Keratinocyte (primary cell): ENCODE data around the gene ZNF93. TPM values are rescaled to one million over a fixed set of nuclear protein-coding genes. Genes with fewer than 3 reads are reported as not detected.
"Not testable (repeated sequence)": the region's sequence is repeated elsewhere in the genome, so short reads cannot be mapped to it uniquely, and the experiment has no call there.

ENCODE experiments used
- DNase-seq: peaks from one replicate; pipeline ENCODE4 v3.0.0-alpha.2; 2011; ENCODE audit warnings: low read depth, missing footprints, low spot score
- FAIRE-seq: peaks from 2 replicates; lab custom pipeline; 2011; peaks lifted over from hg19 to GRCh38; lab: Jason Lieb, UNC
- H2AFZ ChIP-seq: 2 replicates; pipeline ENCODE4 v1.6.0; 2012; ENCODE audit warnings: low read length, control low read depth, inconsistent platforms; ENCODE audit not compliant: control insufficient read depth
- H3K27ac ChIP-seq: 2 replicates; pipeline ENCODE4 v1.5.1; 2011; ENCODE audit warnings: low read length; ENCODE audit not compliant: control insufficient read depth, insufficient read depth
- H3K27me3 ChIP-seq: 3 replicates; pipeline ENCODE4 v1.6.0; 2011; ENCODE audit warnings: low read length; ENCODE audit not compliant: control insufficient read depth, insufficient read depth; ENCODE audit errors: extremely low read depth
- H3K36me3 ChIP-seq, 2 experiments: 2 replicates in 1 of 2; 3 replicates in 1 of 2; pipeline ENCODE4 v1.5.1; 2011; ENCODE audit warnings: low read length in 2 of 2, mild to moderate bottlenecking in 1 of 2; ENCODE audit not compliant: control insufficient read depth in 2 of 2, insufficient read depth in 2 of 2; ENCODE audit errors: extremely low read depth in 1 of 2
- H3K4me1 ChIP-seq: 3 replicates; pipeline ENCODE4 v1.5.1; 2011; ENCODE audit warnings: low read length; ENCODE audit not compliant: control insufficient read depth, insufficient read depth; ENCODE audit errors: extremely low read depth
- H3K4me2 ChIP-seq: 3 replicates; pipeline ENCODE4 v1.6.0; 2011; ENCODE audit warnings: low read depth, low read length; ENCODE audit not compliant: control insufficient read depth, insufficient read depth; ENCODE audit errors: extremely low read depth
- H3K4me3 ChIP-seq, 3 experiments: fragments of 200-600 bp in 1 of 3; sonication (generic) in 1 of 3; 2 replicates in 2 of 3; 3 replicates in 1 of 3; pipeline ENCODE4 v1.5.1; 2011 to 2016; ENCODE audit warnings: low read length in 3 of 3, mild to moderate bottlenecking in 3 of 3, control low read depth in 2 of 3, inconsistent platforms in 1 of 3, low read depth in 1 of 3, mixed read lengths in 1 of 3, mixed run types in 1 of 3, moderate library complexity in 1 of 3; ENCODE audit not compliant: control insufficient read depth in 2 of 3, insufficient read depth in 2 of 3; ENCODE audit errors: extremely low read depth in 1 of 3
- H3K79me2 ChIP-seq: 2 replicates; pipeline ENCODE4 v1.6.0; 2012; ENCODE audit warnings: low read length; ENCODE audit not compliant: control insufficient read depth, insufficient read depth
- H3K9ac ChIP-seq: 3 replicates; pipeline ENCODE4 v1.6.0; 2011; ENCODE audit warnings: low read length; ENCODE audit not compliant: control insufficient read depth, insufficient read depth; ENCODE audit errors: extremely low read depth
- H3K9me1 ChIP-seq: 3 replicates; pipeline ENCODE4 v1.6.0; 2011; ENCODE audit warnings: low read length; ENCODE audit not compliant: control insufficient read depth, insufficient read depth; ENCODE audit errors: extremely low read depth
- H3K9me3 ChIP-seq: 2 replicates; pipeline ENCODE4 v1.5.1; 2012; ENCODE audit warnings: low read depth, low read length; ENCODE audit not compliant: control insufficient read depth
- H4K20me1 ChIP-seq: 3 replicates; pipeline ENCODE4 v1.6.0; 2011; ENCODE audit warnings: low read length; ENCODE audit not compliant: control insufficient read depth, insufficient read depth; ENCODE audit errors: extremely low read depth
- CTCF ChIP-seq, 3 experiments: IDR thresholded peaks in 1 of 3; conservative IDR thresholded peaks in 1 of 3; optimal IDR thresholded peaks in 1 of 3; 2 replicates in 2 of 3; 3 replicates in 1 of 3; pipeline versions ENCODE3 to v1.5.1; 2011; ENCODE audit warnings: low read length in 3 of 3, mild to moderate bottlenecking in 3 of 3, moderate library complexity in 2 of 3, control low read depth in 1 of 3, inconsistent platforms in 1 of 3; ENCODE audit not compliant: insufficient read depth in 2 of 3; ENCODE audit errors: extremely low read depth in 1 of 3
- EZH2 ChIP-seq: IDR thresholded peaks from one replicate; pipeline ENCODE4 v1.6.1; 2012; ENCODE audit warnings: inconsistent platforms, mild to moderate bottlenecking, low read length, moderate library complexity
- dilution Hi-C: fragments of 300-500 bp; cut with MboI; formaldehyde crosslinking; loops from one replicate; pipeline ENCODE4 v1.7.0; 2020; ENCODE audit warnings: low sequenced_read_pairs; ENCODE audit not compliant: extremely low pct_ligation_motif_present
- polyA plus RNA-seq, 5 experiments: library from polyadenylated mRNA; depleted of rRNA in 3 of 5; stranded (reverse) in 3 of 5; stranded (forward) in 1 of 5; unstranded in 1 of 5; fragments of >200 nt; gene quantifications; 1 replicate in 1 of 5; 2 replicates in 3 of 5; 3 replicates in 1 of 5; pipeline versions ENCODE4 v1.2.1 to v1.2.3, GENCODE V29; 2011 to 2012; ENCODE audit warnings: missing spikeins in 2 of 5, low read depth in 1 of 5, low replicate concordance in 1 of 5

ZNF93 gene
- polyA plus RNA-seq, 1 donor (not counting 4 experiments of a cell fraction or from before 2014, with no cell fraction given) = 4.8 TPM

GRCh38 chr19:19911150-19911549, 10.4 kb downstream of the ZNF93 start:
- Histone ChIP-seq H3K27ac (no peak overlapping the region), H2AFZ (no peak overlapping the region), H4K20me1 (no peaks in the 10 kb centered on the region), H3K9me3 (no peaks in the 10 kb centered on the region), H3K27me3 (no peaks in the 10 kb centered on the region), H3K4me3 (no peak overlapping the region), H3K4me1 (no peaks in the 10 kb centered on the region), H3K9me1 (no peaks in the 10 kb centered on the region), H3K79me2 (peaks cover 4% of the 10 kb centered on the region), H3K36me3 (no peaks in the 10 kb centered on the region), H3K4me2 (no peak overlapping the region), H3K9ac (no peak overlapping the region)
- TF ChIP-seq CTCF (optimal IDR thresholded peaks at IDR 0.05 in 1 of 3, IDR thresholded peaks at IDR 0.05 in 1 of 3, conservative IDR thresholded peaks at IDR 0.05 in 1 of 3; ENCODE audit: extremely low read depth in 1 of 3, insufficient read depth in 2 of 3, low read length in 3 of 3) = no peak
- TF ChIP-seq EZH2 = no peak
- dilution Hi-C loops = no loop called here
- DNase-seq (no peak), FAIRE-seq (no peak)

DNA sequence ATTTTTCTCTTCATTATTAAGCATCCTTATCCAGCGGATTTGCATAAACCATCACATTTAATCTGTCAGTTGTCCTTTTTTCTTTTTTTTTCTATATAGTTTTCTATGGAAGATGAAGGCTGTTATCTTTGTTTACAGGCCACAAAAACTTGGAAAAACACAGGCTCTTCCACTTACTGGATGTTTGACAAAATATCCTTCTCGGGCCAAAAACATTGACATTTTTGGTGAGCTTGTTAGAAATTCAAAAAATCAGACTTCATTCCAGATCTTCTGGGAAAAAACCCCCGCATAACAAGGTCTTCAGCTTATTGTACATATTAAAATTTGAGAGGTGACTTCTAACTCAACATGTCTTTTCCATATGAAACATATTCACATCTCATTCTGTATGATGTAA, 13.8 kb downstream of the ZNF93 start:
- no peak overlapping the region for H3K9ac ChIP-seq
- no peak overlapping the region for H2AFZ ChIP-seq
- no peaks in the 10 kb centered on the region for H3K4me1 ChIP-seq
- H4K20me1 ChIP-seq = no peaks in the 10 kb centered on the region
- no peak for DNase-seq
- H3K36me3 ChIP-seq = peaks cover 0 to 3% of the 10 kb centered on the region in 2 experiments
- H3K79me2 ChIP-seq = no peaks in the 10 kb centered on the region
- H3K9me1 ChIP-seq = no peaks in the 10 kb centered on the region
- no peak for FAIRE-seq
- no peak overlapping the region for H3K4me2 ChIP-seq
- no peak overlapping the region for H3K27ac ChIP-seq
- dilution Hi-C loops = no loop called here
- no peak for TF ChIP-seq EZH2
- no peak for TF ChIP-seq CTCF (optimal IDR thresholded peaks at IDR 0.05 in 1 of 3, IDR thresholded peaks at IDR 0.05 in 1 of 3, conservative IDR thresholded peaks at IDR 0.05 in 1 of 3; ENCODE audit: extremely low read depth in 1 of 3, insufficient read depth in 2 of 3, low read length in 3 of 3)
- H3K4me3 ChIP-seq = no peak overlapping the region
- H3K27me3 ChIP-seq = no peaks in the 10 kb centered on the region
- no peaks in the 10 kb centered on the region for H3K9me3 ChIP-seq

- H3K9me1 ChIP-seq, H3K36me3 ChIP-seq, H4K20me1 ChIP-seq, H2AFZ ChIP-seq, H3K4me3 ChIP-seq, DNase-seq, H3K27ac ChIP-seq, H3K4me1 ChIP-seq, H3K4me2 ChIP-seq, H3K79me2 ChIP-seq, H3K27me3 ChIP-seq, dilution Hi-C loops, H3K9ac ChIP-seq, FAIRE-seq: not testable (repeated sequence)
- H3K9me3 ChIP-seq = peaks cover 25% of the 10 kb centered on the region
Observed at GRCh38 chr19:19930417-19930816, 29.7 kb downstream of the ZNF93 start.
